ENCODE data around the gene EZH1. TPM values are rescaled to one million over a fixed set of nuclear protein-coding genes. Genes with fewer than 3 reads are reported as not detected.

Gene EZH1
- total RNA-seq, result 12.4 and 13.8 TPM in 2 replicates

GRCh38 chr17:42744806-42745617, at the start of gene EZH1:
EZH1 (minus strand) TSS chr17:42745040; CDS start chr17:42728941, 16,099 bp downstream.

GRCh38 chr17:42779936-42780850, 35.4 kb upstream of the EZH1 start, which contains the start of gene WNK4:
WNK4 (plus strand) TSS chr17:42780610; CDS start chr17:42780699, 89 bp downstream.

GRCh38 chr17:42773290-42774035, 28.6 kb upstream of the EZH1 start, which contains the start of gene VPS25:
VPS25 (plus strand) TSS chr17:42773449; CDS start chr17:42773476, 27 bp downstream.

GRCh38 chr17:42760652-42761581, 16.1 kb upstream of the EZH1 start, which contains the start of gene RAMP2:
RAMP2 (plus strand) TSS chr17:42761227; CDS start chr17:42761262, 35 bp downstream.

GRCh38 chr17:42681976-42682721, 62.7 kb downstream of the EZH1 start, which contains the start of gene CNTNAP1:
CNTNAP1 (plus strand) TSS chr17:42682531; CDS start chr17:42682830, 299 bp downstream.

GRCh38 chr17:42676424-42677011, 68.3 kb downstream of the EZH1 start, which contains the start of gene PLEKHH3:
PLEKHH3 (minus strand) TSS chr17:42676994; CDS start chr17:42676563, 431 bp downstream.

GRCh38 chr17:42659079-42659931, 85.5 kb downstream of the EZH1 start, which contains the start of gene TUBG2:
TUBG2 (plus strand) TSS chr17:42659284; CDS start chr17:42659504, 220 bp downstream.

Other genes starting within 250 kb of the EZH1 start
- 23.3 and 32.3 TPM in 2 replicates for gene NAGLU, start 208.8 kb downstream of the EZH1 start, total RNA-seq
- 0.76 and 1.4 TPM in 2 replicates for gene HSD17B1, start 192.1 kb downstream of the EZH1 start, total RNA-seq
- 7.5 and 9.0 TPM in 2 replicates for gene COASY, start 182.9 kb downstream of the EZH1 start, total RNA-seq
- 30.3 and 34.1 TPM in 2 replicates for gene MLX, start 177.9 kb downstream of the EZH1 start, total RNA-seq
- gene PSMC3IP, start 167.3 kb downstream of the EZH1 start, total RNA-seq, result 1.1 and 1.3 TPM in 2 replicates
- 65.7 and 83.3 TPM in 2 replicates for gene RETREG3, start 135.7 kb downstream of the EZH1 start, total RNA-seq
- 10.8 and 11.5 TPM in 2 replicates for gene TUBG1, start 135.4 kb downstream of the EZH1 start, total RNA-seq
- gene TUBG2, start 85.8 kb downstream of the EZH1 start, total RNA-seq, result 4.2 and 5.4 TPM in 2 replicates
- 13.0 and 16.8 TPM in 2 replicates for gene PLEKHH3, start 68.0 kb downstream of the EZH1 start, total RNA-seq
- gene CCR10, start 63.2 kb downstream of the EZH1 start, total RNA-seq, result 2.4 and 3.9 TPM in 2 replicates
- 6.7 and 9.9 TPM in 2 replicates for gene CNTNAP1, start 62.5 kb downstream of the EZH1 start, total RNA-seq
- 15.6 and 21.5 TPM in 2 replicates for gene RAMP2, start 16.2 kb upstream of the EZH1 start, total RNA-seq
- 42.3 and 46.2 TPM in 2 replicates for gene VPS25, start 28.4 kb upstream of the EZH1 start, total RNA-seq
- gene WNK4, start 35.6 kb upstream of the EZH1 start, total RNA-seq, result 0.54 and 1.5 TPM in 2 replicates
- 63.1 and 74.3 TPM in 2 replicates for gene COA3, start 53.7 kb upstream of the EZH1 start, total RNA-seq
- not detected in 2 replicates for gene CNTD1, start 53.8 kb upstream of the EZH1 start, total RNA-seq
- 143 and 162 TPM in 2 replicates for gene BECN1, start 79.2 kb upstream of the EZH1 start, total RNA-seq
- gene PSME3, start 88.4 kb upstream of the EZH1 start, total RNA-seq, result 48.9 and 65.9 TPM in 2 replicates
- 0.22 and 0.43 TPM in 2 replicates for gene AOC2, start 99.5 kb upstream of the EZH1 start, total RNA-seq
- 0.33 and 0.43 TPM in 2 replicates for gene AOC3, start 106.2 kb upstream of the EZH1 start, total RNA-seq
- not detected in 2 replicates for gene G6PC1, start 155.8 kb upstream of the EZH1 start, total RNA-seq
- gene AARSD1, start 219.4 kb upstream of the EZH1 start, total RNA-seq, result 12.9 and 14.1 TPM in 2 replicates
- gene PTGES3L, start 235.0 kb upstream of the EZH1 start, total RNA-seq, result 0.09 and 0.11 TPM in 2 replicates
- gene RUNDC1, start 235.5 kb upstream of the EZH1 start, total RNA-seq, result 10.1 and 10.5 TPM in 2 replicates